Effector CD8-positive, alpha-beta T cell (primary cell): ENCODE measurements around the gene ISLR2.

Experiments used
- DNase-seq: peaks from one replicate; lab custom pipeline; 2025; lab: John Stamatoyannopoulos, UW

Gene ISLR2

GRCh38 chr15:74128785-74129585, 1.4 kb upstream of the ISLR2 start:
- DNase-seq = no peak

- no peak for DNase-seq
Measured at GRCh38 chr15:74129586-74130154, 716 bp upstream of the ISLR2 start.

- DNase-seq = no peak
Measured at GRCh38 chr15:74130849-74131627, 652 bp downstream of the ISLR2 start.

- no peak for DNase-seq
Measured at GRCh38 chr15:74131628-74132413, 1.4 kb downstream of the ISLR2 start.

- DNase-seq = no peak
Measured at GRCh38 chr15:74132681-74133651, 2.6 kb downstream of the ISLR2 start.

GRCh38 chr15:74133694-74134386, 3.5 kb downstream of the ISLR2 start:
- no peak for DNase-seq

GRCh38 chr15:74134387-74135027, 4.1 kb downstream of the ISLR2 start:
- DNase-seq = no peak

GRCh38 chr15:74135041-74135565, 4.7 kb downstream of the ISLR2 start:
- no peak for DNase-seq

- DNase-seq = no peak
Measured at GRCh38 chr15:74136540-74136813, 6.1 kb downstream of the ISLR2 start.

- no peak for DNase-seq
Measured at GRCh38 chr15:74136814-74137536, 6.6 kb downstream of the ISLR2 start.

GRCh38 chr15:74137537-74137894, 7.1 kb downstream of the ISLR2 start:
- no peak for DNase-seq

GRCh38 chr15:74138642-74139041, 8.3 kb downstream of the ISLR2 start:
- DNase-seq = no peak

GRCh38 chr15:74141591-74141990, 11.2 kb downstream of the ISLR2 start:
- DNase-seq = no peak

- no peak for DNase-seq
Measured at GRCh38 chr15:74144153-74144775, 13.9 kb downstream of the ISLR2 start.

- no peak for DNase-seq
Measured at GRCh38 chr15:74146277-74146800, 16.0 kb downstream of the ISLR2 start.

GRCh38 chr15:74147051-74147450, 16.7 kb downstream of the ISLR2 start:
- DNase-seq = no peak

GRCh38 chr15:74155766-74156417, 25.5 kb downstream of the ISLR2 start:
- no peak for DNase-seq
